NOMO-1 treated with dmso at 0.1 percent for 144 hours (cell line): ENCODE data around the gene UHRF1.

Experiments used
- DNase-seq: peaks from one replicate; lab custom pipeline; 2025; ENCODE audit not compliant: unreplicated experiment; lab: John Stamatoyannopoulos, UW

The UHRF1 gene

GRCh38 chr19:4897146-4897545 is 12.2 kb upstream of the UHRF1 start:
- no peak for DNase-seq

- peak; percentile 83 for DNase-seq
Observed at GRCh38 chr19:4900879-4901278, 8.4 kb upstream of the UHRF1 start.

GRCh38 chr19:4902796-4903195 is 6.5 kb upstream of the UHRF1 start, which contains the start of gene ARRDC5:
ARRDC5 (minus strand) TSS chr19:4902896; CDS start chr19:4902825, 71 bp downstream.
- no peak for DNase-seq

GRCh38 chr19:4904481-4904880 is 4.8 kb upstream of the UHRF1 start:
- DNase-seq, result no peak

GRCh38 chr19:4906963-4907362 is 2.3 kb upstream of the UHRF1 start:
- no peak for DNase-seq

GRCh38 chr19:4908360-4908759 is 941 bp upstream of the UHRF1 start:
- DNase-seq, result no peak

GRCh38 chr19:4908781-4909155 is 533 bp upstream of the UHRF1 start:
- DNase-seq, result no peak

- DNase-seq, result peak; percentile 95
Observed at GRCh38 chr19:4909897-4910593, 744 bp downstream of the UHRF1 start.

- DNase-seq, result no peak
Observed at GRCh38 chr19:4910594-4911281, 1.4 kb downstream of the UHRF1 start.

- DNase-seq, result no peak
Observed at GRCh38 chr19:4911314-4911713, 2.0 kb downstream of the UHRF1 start.

- no peak for DNase-seq
Observed at GRCh38 chr19:4911786-4912672, 2.7 kb downstream of the UHRF1 start.

GRCh38 chr19:4913996-4914735 is 4.9 kb downstream of the UHRF1 start:
- DNase-seq, result no peak

- no peak for DNase-seq
Observed at GRCh38 chr19:4914736-4915501, 5.6 kb downstream of the UHRF1 start.

GRCh38 chr19:4916292-4917082 is 7.2 kb downstream of the UHRF1 start:
- no peak for DNase-seq

GRCh38 chr19:4922530-4923275 is 13.4 kb downstream of the UHRF1 start:
- peak; percentile 39 for DNase-seq

GRCh38 chr19:4923276-4923747 is 14.0 kb downstream of the UHRF1 start:
- no peak for DNase-seq

- DNase-seq, result no peak
Observed at GRCh38 chr19:4929186-4929585, 19.9 kb downstream of the UHRF1 start.

GRCh38 chr19:4930664-4931063 is 21.4 kb downstream of the UHRF1 start:
- no peak for DNase-seq

- DNase-seq, result no peak
Observed at GRCh38 chr19:4932711-4933110, 23.4 kb downstream of the UHRF1 start.
